Ammon's horn (tissue), 1 donor: ENCODE measurements around the gene CDC45.

ENCODE experiments used
- DNase-seq: peaks from one replicate; pipeline ENCODE4 v3.0.0-alpha.2; 2016; ENCODE audit warnings: low spot score

The CDC45 gene

DNA sequence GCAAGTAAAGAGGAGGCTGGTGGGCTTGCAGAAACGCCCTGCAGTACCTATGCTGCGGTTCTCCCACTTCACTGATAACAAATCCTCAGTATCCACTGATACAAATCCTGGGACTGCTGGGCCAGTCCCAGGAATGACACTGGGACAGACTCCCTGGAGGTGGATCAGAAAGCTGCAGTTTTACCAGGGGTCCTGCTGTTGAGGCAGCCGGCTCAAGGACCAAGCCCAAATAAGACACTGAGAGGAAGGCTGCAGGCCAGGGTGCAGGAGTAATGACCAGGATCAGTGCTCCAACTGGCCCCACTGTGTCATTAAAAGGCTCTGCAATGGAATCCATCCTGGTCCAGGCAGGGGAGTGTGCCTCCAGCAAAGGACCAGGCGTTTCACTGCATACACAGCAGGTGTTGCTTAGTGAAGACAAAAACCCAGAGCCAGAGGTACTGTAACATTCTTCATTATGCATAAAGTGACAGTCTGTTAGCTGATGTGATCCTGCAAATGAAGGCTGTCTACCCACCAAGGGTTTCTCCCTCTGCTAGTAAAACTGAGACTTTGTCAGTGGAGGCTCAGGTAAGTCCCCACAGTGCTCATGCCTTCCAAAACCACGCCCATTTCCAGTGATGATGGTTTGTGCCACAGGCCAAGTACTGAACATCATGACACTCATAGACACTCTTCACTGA, 30.8 kb upstream of the CDC45 start:
- no peak for DNase-seq

DNA sequence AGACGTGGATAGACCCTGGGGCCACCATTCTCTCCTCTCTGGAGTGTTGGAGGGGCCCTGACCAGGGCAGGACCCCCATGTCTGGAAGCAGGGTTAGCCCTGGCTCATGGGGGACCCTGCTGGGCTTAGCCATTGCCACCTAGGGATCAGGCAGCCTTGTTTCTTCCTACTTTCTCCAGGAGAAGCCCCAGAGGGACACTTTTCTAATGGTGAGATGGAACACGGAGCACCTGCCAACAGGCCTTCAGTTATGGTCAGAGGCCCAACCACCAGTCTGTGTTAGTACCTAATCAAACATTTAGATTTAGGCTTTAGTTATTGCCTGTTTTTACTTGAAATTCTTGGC, 30.3 kb upstream of the CDC45 start:
- no peak for DNase-seq

DNA sequence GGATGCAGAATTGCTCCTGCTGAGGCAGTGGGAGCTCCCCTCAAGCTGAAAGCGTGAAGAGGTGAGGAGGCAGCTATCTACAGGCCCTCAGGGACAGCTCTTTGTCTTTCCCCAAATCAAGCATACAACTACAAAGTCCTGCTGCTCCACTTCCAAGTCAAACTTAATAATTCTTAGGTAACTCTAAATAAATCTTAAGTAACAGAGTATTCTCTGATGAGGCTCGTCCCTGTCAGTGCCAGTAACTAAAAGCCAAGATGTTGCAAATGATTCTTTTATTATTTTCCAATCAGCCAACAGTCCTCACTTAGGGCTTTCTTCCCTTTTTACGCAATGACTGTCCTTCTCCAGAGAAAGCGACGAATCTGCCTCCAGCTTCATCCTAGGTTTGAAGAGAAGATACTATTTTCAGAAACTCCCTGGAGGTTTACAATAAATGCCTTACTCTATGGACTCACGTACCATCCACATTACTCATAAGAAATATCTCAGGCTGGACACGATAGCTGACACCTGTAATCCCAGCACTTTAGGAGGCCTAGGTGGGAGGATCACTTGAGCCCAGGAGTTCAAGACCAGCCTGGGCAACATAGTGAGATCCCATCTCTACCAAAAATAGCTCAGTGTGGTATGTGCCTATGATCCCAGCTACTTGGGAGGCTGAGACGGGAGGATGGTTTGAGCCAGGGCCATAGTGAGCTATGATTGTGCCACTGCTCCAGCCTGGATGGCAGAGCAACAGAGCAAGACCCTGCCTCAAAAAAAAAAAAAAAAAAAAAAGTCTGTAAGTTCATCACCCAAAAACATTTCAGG, 29.2 kb upstream of the CDC45 start:
- no peak for DNase-seq

DNA sequence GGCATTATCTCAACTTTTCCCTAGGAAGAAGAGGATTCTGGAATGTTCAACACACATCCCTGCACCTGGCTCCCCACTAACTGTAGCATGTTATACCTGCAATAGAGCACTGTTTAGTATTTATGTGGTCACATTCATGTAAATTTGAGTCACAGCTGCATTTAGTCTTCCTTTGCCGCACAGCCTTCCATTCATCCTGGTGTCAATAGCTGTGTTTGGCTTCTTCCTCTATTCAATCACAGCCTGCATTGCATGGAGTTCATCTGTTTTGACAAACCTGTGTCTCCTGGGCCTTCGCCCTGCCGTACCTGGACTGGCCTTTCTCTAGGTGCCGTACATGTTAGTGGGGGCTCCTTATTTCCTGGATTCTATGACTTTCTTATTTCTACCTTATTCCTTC, 28.1 kb upstream of the CDC45 start:
- DNase-seq = no peak

DNA sequence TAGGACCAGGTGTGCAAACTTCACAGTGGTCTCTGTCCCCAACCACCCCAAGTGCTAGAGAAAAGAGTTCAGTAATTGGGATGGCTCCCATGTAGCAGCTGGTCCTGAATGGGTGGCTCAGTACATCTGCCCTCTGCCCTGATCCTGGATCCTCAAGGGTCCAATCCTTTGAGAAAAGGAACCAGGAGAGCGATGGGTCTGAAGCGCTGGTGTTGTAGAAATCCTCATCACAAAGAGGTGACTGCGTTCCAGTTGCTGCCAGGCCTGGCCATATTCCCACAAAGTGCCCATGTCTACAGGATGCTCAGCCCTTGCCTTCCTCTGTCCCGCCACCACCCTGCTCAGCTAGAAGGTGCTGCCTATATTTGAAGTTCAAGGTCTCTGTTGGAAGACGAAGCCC, 26.0 kb upstream of the CDC45 start:
- DNase-seq = no peak

DNA sequence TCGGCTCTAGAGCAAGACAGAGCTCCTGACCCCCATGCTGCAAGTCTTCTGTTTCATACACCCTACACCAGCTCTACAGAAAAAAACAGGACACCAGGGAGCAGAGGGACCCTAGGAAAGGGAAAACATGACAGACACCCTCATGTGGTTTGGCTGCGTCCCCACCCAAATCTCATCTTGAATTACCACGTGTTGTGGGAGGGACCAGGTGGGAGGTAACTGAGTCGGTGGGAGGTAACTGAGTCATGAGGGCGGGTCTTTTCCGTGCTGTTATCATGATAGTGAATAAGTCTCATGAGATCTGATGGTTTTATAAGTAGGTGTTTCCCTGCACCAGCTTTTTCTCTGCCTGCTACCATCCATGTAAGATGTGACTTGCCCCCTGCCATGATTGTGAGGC, 25.6 kb upstream of the CDC45 start:
- no peak for DNase-seq

DNA sequence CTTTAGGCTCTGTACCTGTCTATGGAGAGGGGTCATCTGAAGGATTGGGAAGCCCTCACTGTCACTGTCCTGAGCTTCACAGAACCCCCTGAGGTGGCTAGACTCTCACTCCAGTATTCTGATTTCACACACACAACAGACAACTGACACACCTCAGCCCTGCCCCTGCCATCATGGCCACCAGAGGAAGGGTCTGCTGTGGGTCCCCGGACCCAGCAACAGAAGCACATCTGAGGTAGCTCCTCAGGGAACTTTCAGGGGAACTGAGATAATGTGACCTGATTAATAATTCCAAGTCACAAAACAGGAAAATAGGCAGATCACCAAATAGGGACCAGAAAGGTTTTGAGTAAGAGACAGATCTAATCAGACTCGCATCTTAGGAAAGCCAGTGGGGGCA, 24.7 kb upstream of the CDC45 start:
- DNase-seq = no peak

DNA sequence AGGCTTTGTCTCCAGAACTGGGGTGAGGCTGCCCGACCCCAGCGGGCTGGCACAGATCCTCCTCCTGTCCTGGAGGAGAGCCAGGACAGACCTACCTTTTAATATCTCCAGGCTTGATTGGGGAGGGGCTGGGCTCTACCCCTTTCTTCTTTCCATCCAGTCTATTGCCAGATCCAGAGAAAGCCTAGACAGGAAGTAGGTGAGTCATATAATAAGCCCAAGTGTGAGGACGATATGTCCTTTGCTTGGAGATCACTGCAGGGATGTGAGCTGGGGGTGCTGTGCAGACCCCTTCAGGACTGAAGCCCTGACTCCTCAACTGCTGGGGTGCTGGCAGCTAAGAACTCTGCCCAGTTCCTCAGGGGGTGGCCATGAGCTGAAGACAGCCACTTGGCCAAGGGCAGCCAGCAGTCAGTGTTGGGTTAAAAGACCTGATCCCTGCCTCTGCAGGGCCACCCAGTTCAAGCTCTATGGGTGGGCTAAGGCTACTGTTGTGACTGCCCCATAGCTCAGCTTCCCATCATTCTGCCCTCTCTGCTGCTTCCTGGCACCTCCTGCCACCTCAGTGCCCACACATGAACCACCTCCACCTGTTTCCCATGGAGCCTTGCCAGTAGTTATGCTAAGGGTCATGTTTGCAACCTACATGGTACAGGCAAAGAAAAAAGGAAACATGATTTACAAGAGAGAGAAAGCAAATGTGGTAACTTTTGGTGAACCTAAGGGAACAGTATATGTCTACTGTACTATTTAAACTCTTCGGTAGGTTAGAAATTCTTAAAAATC, 23.9 kb upstream of the CDC45 start:
- DNase-seq = no peak

DNA sequence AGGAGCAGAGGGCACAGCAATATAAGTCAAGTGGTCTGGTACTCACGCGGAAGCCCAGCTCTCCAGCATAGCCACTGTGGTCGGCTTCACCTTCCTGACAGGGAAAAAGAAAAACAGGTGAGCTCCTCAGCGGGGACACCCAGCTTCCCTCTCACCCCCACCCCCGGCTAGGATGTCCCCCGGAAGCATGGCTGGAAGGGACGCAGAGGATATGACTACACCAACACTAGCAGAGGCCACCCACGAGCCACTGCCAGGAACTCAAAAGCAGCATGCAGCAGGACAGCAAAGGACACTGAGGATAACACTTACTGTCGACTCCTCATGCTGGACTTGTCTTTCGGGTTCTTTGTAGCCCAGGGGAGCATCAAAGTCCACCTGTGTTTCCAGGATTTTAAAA, 23.2 kb upstream of the CDC45 start:
- no peak for DNase-seq

DNA sequence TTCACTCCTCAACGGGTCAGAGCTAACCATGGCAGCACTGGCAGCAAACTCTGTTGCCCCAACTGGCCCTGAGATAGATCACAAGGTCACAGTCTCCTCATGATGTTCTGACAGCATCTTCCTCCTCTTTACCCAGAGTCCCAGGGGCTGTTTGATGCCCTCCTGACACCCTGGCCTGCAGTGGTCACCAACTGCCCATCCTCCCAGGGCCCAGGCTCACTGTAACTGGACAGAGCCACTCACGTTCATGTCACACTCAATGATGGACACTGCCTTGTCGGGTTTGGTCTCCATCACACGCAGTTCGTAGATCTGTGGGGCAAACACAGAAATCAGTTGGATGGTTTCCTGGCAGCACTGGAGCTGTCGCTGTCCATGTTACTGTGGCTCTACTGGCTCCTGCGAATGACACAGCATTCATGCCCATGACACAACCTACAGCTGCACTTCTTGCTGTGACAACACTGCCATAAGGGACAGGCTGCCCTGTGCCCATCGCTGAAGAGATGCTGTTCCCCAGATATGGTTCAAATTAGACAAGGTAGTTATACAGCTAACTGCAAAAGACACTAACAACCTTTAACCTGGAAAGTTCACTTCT, 21.8 kb upstream of the CDC45 start:
- no peak for DNase-seq

DNA sequence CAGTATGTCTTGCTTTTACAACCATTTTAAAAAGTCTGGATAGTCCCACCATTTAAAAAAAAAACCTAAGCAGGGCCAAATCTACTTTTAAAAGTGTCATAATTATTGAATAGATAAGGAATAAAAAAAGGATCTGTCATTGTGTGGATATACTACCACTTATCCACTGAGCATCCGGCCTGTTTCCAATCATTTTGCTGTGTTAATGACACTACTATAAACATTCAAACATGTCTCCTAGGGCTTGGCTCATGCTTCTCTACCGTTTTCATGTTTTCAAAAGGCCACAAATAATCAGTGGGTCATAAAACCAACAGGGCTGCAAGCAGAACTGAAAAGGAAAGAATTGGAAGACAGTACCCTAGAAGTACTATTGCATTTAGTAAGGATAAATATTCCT, 19.7 kb upstream of the CDC45 start:
- no peak for DNase-seq

DNA sequence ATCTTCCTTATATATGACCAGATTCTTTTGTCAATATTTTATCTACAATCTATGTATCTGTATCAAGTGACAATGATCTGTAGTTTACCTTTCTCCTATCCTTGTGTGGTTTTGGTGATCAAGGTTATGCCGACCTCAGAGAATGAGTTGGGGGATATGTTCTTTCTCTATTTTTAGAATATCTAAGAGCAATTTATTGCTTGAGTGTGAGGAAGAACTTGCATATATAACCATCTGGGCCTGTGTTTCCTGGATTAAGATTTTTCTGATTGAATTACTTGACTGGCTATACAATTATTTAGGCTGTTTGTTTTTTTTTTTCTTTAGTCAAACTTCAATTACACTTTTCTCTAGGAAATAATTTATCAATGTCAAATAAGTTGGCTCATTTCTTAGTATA, 18.2 kb upstream of the CDC45 start:
- DNase-seq = no peak

DNA sequence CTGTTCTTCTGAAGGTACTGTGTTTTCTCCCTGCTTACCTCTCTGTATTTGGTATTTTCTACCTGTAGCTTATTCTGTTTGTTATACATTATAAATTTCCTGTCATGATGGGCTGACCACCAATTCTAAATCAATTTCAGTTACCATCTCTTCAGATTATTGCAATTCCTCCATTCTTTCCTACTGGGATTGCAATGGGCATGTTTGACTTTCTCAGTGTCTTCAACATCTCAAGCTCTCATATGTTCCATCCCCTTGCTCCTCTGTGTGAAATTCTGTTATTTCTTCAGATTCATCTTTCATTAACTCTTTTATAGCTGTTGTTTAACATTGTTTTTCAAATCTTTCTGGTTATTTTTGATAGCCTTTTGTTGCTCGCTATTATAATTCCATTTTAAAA, 16.7 kb upstream of the CDC45 start:
- DNase-seq = no peak

DNA sequence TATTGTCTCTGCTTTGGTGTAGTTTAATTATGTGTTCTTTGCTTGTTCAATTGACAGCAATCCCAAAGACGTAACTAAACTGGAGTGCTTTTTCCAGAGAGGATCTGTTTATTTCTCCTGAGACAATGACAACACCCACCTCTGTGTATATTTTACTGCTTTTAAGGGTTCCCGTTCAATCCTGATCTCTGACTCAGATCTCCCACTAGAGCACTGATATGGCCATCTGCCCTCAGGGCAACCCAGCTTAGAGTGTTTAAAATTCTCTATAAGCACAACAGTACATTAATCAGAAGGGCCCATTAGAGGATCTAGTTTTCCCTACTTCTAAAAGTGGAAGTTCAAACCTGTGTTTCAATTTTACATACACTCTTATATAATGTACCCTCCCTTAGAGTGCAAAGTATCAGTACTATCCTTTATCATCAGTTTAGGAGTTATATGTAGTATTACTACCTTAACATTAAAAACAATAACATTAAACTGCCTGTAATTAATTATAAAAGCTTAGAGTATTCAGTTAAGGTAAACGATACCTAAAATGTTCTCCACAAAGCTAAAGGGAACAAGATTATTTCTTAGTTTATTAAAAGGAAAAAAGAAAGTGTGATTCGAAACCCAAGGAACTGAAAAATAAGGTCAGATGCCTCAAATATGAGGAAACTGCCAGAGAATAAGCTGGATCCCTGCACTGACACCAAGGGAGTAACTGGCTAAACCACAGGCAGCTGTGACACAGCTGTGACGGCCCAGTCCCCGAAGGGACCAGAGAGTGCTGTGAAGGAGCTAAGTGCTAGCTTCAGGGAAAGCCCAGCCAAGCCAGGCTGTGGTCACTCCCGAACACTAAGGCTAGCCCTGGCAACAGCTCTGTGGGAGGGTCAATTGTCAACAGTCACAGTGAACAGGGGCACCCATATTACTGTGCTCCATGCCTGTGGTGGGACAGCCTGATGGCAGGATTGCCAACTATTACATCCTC, 15.9 kb upstream of the CDC45 start:
- no peak for DNase-seq

DNA sequence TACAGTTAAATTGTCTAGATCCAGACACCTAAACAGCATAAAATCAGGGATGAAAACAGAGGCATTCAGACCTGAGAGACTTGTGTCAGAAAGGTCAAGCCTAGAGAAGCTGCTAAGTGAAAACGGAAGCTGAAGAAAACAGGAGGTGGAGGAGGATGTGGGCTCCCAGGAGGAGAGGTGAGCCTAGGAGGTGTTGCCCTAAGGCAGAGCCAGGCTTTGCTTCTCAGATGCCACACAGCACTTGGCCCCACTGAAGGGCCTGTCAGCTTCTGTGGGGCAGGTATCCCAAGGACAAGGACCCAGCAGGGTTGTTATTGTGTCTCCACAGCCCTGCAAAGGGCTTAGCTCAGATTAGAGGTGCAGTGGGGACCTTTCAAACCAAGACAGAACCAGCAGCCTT, 15.2 kb upstream of the CDC45 start:
- DNase-seq = no peak

DNA sequence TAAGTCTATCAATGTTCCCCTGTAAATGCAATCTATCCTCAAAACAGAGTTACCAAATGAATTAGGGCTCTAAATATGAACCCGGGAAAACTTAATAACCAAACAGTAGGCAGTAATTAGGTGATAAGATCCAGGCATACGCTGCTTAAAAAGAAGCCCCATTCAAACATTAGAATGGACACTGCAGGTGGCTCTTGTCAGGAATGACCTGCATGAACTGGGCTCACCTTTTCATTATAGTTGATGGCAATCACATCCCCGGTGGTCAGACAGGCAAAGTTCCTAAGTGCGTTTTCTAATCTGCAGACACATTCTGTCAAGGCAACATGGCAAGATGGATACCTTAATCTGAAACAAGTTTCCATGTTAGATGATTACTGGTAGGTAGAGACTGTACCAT, 14.7 kb upstream of the CDC45 start:
- DNase-seq = no peak

DNA sequence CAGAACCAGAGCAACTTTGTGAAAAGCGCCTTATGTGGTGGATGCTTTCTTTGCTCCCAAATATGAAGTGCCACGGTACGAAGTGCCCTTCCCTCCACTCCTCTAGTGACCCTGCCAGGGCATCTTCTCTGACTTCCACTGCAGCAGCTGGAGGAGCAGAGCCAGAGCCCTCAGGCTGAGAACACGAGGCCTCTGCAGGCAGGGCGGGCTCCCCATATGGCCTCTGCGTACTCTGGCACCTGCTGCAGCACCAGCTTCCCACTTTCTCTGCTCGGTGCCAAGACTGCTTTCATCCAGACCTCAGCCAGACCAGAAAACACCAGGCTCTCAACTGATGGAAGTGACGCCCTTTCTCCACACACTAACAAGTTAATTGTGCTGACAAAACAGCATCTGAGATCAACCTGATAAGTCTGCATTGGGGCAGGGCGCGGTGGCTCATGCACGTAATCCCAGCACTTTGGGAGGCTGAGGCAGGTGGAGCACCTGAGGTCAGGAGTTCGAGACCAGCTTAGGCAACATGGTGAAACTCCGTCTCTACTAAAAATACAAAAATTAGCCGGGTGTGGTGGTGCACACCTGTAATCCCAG, 13.5 kb upstream of the CDC45 start:
- no peak for DNase-seq

DNA sequence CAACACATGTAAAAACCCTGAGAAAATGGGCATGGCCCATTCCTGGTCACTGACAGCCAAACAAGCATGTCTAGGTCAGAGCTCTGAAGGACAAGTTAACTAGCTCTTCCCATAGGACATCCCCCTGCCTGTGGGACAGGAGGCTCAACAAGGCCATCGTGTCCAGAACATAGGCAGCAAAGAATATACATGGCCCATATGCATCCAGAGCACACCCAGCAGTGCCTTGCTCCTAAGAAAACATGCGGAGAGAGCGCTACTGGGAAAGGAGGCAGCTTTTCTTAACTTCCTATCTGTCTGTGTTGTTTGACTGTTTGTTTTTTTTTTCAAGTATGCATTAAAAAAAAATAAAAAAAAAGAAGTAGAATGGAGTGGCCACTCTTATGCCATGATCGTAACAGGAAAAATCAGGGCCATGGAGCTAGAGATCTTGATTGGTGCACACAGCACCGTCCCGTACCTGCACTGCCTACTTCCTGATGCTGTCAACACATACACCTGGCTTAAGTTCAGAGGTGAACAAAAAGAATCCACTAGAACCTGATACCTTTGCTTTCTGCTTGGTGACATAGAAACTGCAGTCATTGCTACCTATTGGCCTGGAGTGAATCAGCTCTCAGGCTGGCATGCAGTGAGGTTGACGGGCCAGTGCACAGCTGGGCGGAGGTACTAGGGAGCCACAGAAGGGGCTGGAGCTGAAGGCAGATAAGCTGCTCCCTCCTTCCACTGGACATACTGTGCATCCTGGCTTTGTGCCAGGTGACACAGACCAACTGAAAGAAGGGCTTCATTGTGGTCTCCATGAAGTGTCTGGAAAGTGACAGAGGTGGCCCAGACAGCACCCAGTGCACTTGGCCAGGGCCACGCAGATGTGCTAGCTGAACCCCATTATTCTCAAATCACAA, 12.6 kb upstream of the CDC45 start:
- no peak for DNase-seq

DNA sequence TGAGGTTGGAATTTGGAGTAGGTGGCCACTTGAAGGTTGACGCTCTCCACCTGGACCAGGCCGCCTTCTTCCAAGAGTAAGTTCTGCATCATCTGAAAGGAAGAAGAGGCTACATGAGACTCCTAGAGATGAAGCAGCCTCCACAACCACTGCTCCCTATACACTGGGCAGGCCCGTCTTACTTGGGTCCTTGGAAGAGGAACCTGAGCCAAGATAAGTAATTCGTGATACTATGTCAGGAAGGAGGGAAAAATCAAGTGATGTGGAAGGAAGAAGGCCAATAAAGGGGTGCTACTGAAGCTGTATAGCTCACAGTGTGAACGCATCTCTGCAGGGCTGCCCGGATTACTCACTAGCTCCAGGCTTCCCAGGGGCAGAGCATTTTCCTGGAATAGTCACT, 11.8 kb upstream of the CDC45 start:
- no peak for DNase-seq

DNA sequence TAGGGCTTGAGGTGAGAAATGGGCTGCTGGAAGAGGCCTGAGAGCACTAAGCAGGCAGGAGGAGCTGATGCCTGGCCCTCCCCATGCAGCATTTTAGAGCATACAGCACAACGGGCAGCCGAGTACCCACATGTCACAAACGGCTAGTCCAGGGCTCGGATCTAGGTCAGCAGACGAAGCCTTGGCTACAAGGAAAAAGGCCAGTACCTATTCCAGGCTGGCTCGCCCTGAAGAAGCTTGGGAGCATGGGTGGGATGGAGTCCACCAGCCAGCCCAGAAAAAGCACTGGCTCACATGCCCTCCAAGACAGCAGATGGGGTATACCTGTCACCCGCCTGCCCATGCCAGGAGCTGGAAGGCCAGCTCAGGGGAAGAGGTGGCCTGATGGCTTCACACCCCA, 10.3 kb upstream of the CDC45 start:
- no peak for DNase-seq
